Brain microvascular endothelial cell (primary cell): Measurements from ENCODE around the gene ARID1A.
A peak's percentile ranks its signal among the peaks of the same experiment; 100 is the strongest.

Source experiments
- DNase-seq: peaks from one replicate; pipeline ENCODE4 v3.0.0-alpha.2; 2020
- H3K27ac ChIP-seq: fragments of 250-450 bp; sonication (Bioruptor Pico); 2 replicates; pipeline ENCODE4 v1.5.1; 2020; ENCODE audit warnings: mild to moderate bottlenecking, moderate library complexity
- H3K27me3 ChIP-seq: fragments of 250-450 bp; sonication (Bioruptor Pico); replicated peaks from 2 replicates; pipeline ENCODE4 v1.5.1; 2020; ENCODE audit warnings: mild to moderate bottlenecking
- H3K36me3 ChIP-seq: fragments of 250-450 bp; sonication (Bioruptor Pico); replicated peaks from 2 replicates; pipeline ENCODE4 v1.5.1; 2020; ENCODE audit warnings: mild to moderate bottlenecking
- H3K4me3 ChIP-seq: 2 replicates; pipeline ENCODE4 v1.5.1; 2011; ENCODE audit warnings: low read depth, mild to moderate bottlenecking, control low read depth, low read length, moderate library complexity
- CTCF ChIP-seq: IDR thresholded peaks from 2 replicates; pipeline ENCODE4 v1.5.1; 2011; ENCODE audit warnings: low read depth, mild to moderate bottlenecking, moderate library complexity, low read length, control low read depth, inconsistent platforms; ENCODE audit errors: missing control alignments
- in situ Hi-C: cut with HindIII; loops from 2 replicates; pipeline ENCODE4 v1.10.0; 2017; ENCODE audit warnings: low sequenced_read_pairs, low pct_ligation_motif_present

ARID1A gene

GRCh38 chr1:26686795-26687194 lies 9.0 kb upstream of the ARID1A start:
- no peak for DNase-seq

GRCh38 chr1:26689504-26689903 lies 6.3 kb upstream of the ARID1A start:
- Histone ChIP-seq H3K4me3 (no peak overlapping the region), H3K36me3 (no peaks in the 10 kb centered on the region), H3K27ac (no peak overlapping the region), H3K27me3 (no peaks in the 10 kb centered on the region)
- no peak for TF ChIP-seq CTCF
- DNase-seq = no peak
- in situ Hi-C loops = no loop called here

More at GRCh38 chr1:26686795-26687194, 9.0 kb upstream of the ARID1A start:
- Histone ChIP-seq H3K36me3 (no peaks in the 10 kb centered on the region), H3K4me3 (no peak overlapping the region), H3K27me3 (no peaks in the 10 kb centered on the region), H3K27ac (no peak overlapping the region)
- TF ChIP-seq CTCF = no peak
- in situ Hi-C loops = no loop called here

GRCh38 chr1:26690157-26690556 lies 5.7 kb upstream of the ARID1A start:
- Histone ChIP-seq H3K27ac (no peak overlapping the region), H3K4me3 (no peak overlapping the region), H3K27me3 (no peaks in the 10 kb centered on the region), H3K36me3 (no peaks in the 10 kb centered on the region)
- in situ Hi-C loops = no loop called here
- DNase-seq = no peak
- TF ChIP-seq CTCF = no peak

- Histone ChIP-seq H3K27ac (no peak overlapping the region), H3K36me3 (no peaks in the 10 kb centered on the region), H3K27me3 (no peaks in the 10 kb centered on the region), H3K4me3 (no peak overlapping the region)
- in situ Hi-C loops = no loop called here
- TF ChIP-seq CTCF = no peak
- no peak for DNase-seq
Measured at GRCh38 chr1:26690576-26691031, 5.2 kb upstream of the ARID1A start.

GRCh38 chr1:26692211-26692792 lies 3.5 kb upstream of the ARID1A start:
- Histone ChIP-seq H3K27ac (peak overlapping the region; percentile 68), H3K36me3 (no peaks in the 10 kb centered on the region), H3K27me3 (no peaks in the 10 kb centered on the region), H3K4me3 (peak overlapping the region; percentile 64)
- peak; percentile 42 for TF ChIP-seq CTCF
- in situ Hi-C loops = no loop called here
- peak; percentile 93 for DNase-seq
